H1 (cell line): Measurements from ENCODE around the gene POLR1C. TPM values are rescaled to one million over a fixed set of nuclear protein-coding genes. Genes with fewer than 3 reads are reported as not detected.

ENCODE experiments used
- CTCF ChIA-PET: fragments of 300-600 bp; sonication (Branson Sonifier 250); formaldehyde crosslinking; loops from one replicate; lab custom pipeline; 2021; ENCODE audit not compliant: partially characterized antibody; lab: Charles Lee
- POLR2A ChIA-PET: fragments of 300-600 bp; sonication (Branson Sonifier 250); formaldehyde crosslinking; loops from one replicate; lab custom pipeline; 2021; ENCODE audit warnings: inconsistent platforms; ENCODE audit not compliant: partially characterized antibody; lab: Charles Lee
- DNase-seq, 2 experiments: peaks; one replicate each; pipeline versions ENCODE4 v3.0.0 to v3.0.0-alpha.2; 2010 to 2022; ENCODE audit warnings: low spot score in 2 of 2, low read depth in 1 of 2, mixed read lengths in 1 of 2
- FAIRE-seq: peaks from 2 replicates; lab custom pipeline; 2011; peaks lifted over from hg19 to GRCh38; lab: Jason Lieb, UNC
- H2AFZ ChIP-seq: 2 replicates; pipeline ENCODE4 v1.8.1; 2012; ENCODE audit warnings: low read length, inconsistent platforms
- H2AK5ac ChIP-seq: 2 replicates; pipeline ENCODE4 v1.6.1; 2013; ENCODE audit warnings: low read depth, low read length
- H2BK120ac ChIP-seq: replicated peaks from 2 replicates; pipeline ENCODE3; 2013; ENCODE audit warnings: low read depth, low read length, inconsistent platforms
- H2BK12ac ChIP-seq: 2 replicates; pipeline ENCODE4 v1.6.1; 2013; ENCODE audit warnings: low read depth, low read length
- H2BK15ac ChIP-seq: 2 replicates; pipeline ENCODE4 v1.6.1; 2013; ENCODE audit warnings: low read length
- H2BK20ac ChIP-seq: 2 replicates; pipeline ENCODE4 v1.6.1; 2013; ENCODE audit warnings: low read length
- H2BK5ac ChIP-seq: 2 replicates; pipeline ENCODE4 v1.6.1; 2013; ENCODE audit warnings: low read depth, low read length
- H3K14ac ChIP-seq: 2 replicates; pipeline ENCODE4 v1.6.1; 2013; ENCODE audit warnings: inconsistent platforms; ENCODE audit not compliant: insufficient read length
- H3K18ac ChIP-seq: 2 replicates; pipeline ENCODE4 v1.6.1; 2013; ENCODE audit warnings: low read length; ENCODE audit errors: extremely low read depth
- H3K23ac ChIP-seq: 2 replicates; pipeline ENCODE4 v1.6.1; 2013; ENCODE audit warnings: inconsistent platforms; ENCODE audit not compliant: insufficient read length
- H3K23me2 ChIP-seq: 2 replicates; pipeline ENCODE4 v1.6.1; 2013; ENCODE audit warnings: low read depth, low read length
- H3K27ac ChIP-seq: 2 replicates; pipeline ENCODE4 v1.6.1; 2011; ENCODE audit warnings: low read depth, low read length, inconsistent platforms
- H3K27me3 ChIP-seq, 4 experiments: replicated peaks in 1 of 4; 1 replicate in 1 of 4; 2 replicates in 3 of 4; pipeline versions ENCODE4 v1.6.1 to v1.8.1; 2011 to 2013; ENCODE audit warnings: low read length in 3 of 4, mild to moderate bottlenecking in 3 of 4, inconsistent platforms in 2 of 4, mixed read lengths in 2 of 4, moderate library complexity in 1 of 4; ENCODE audit not compliant: control insufficient read depth in 3 of 4, insufficient read depth in 3 of 4; ENCODE audit errors: extremely low read depth in 1 of 4
- H3K36me3 ChIP-seq, 4 experiments: 2 replicates each; pipeline versions ENCODE4 v1.6.1 to v1.8.1; 2011 to 2013; ENCODE audit warnings: mild to moderate bottlenecking in 4 of 4, low read length in 3 of 4, moderate library complexity in 2 of 4, control low read depth in 1 of 4, inconsistent platforms in 1 of 4; ENCODE audit not compliant: insufficient read depth in 4 of 4, control insufficient read depth in 2 of 4
- H3K4ac ChIP-seq: replicated peaks from 2 replicates; pipeline ENCODE3; 2013; ENCODE audit warnings: low read length, low read depth, mixed read lengths, inconsistent platforms; ENCODE audit not compliant: insufficient read length
- H3K4me1 ChIP-seq, 4 experiments: replicated peaks in 1 of 4; 1 replicate in 1 of 4; 2 replicates in 3 of 4; pipeline versions ENCODE4 v1.6.1 to v1.8.1; 2011 to 2013; ENCODE audit warnings: low read length in 3 of 4, inconsistent platforms in 2 of 4, mixed read lengths in 1 of 4; ENCODE audit not compliant: insufficient read depth in 4 of 4, control insufficient read depth in 3 of 4
- H3K4me2 ChIP-seq, 2 experiments: 2 replicates each; pipeline versions ENCODE4 v1.6.1 to v1.8.1; 2011 to 2013; ENCODE audit warnings: low read depth in 2 of 2, low read length in 2 of 2, control low read depth in 1 of 2, inconsistent platforms in 1 of 2, mild to moderate bottlenecking in 1 of 2; ENCODE audit not compliant: insufficient read depth in 1 of 2
- H3K4me3 ChIP-seq, 4 experiments: fragments of 200-600, 300-600 bp in 1 of 4; sonication (generic), shearing (Covaris generic), sonication (Bioruptor Twin) in 1 of 4; 2 replicates each; pipeline versions ENCODE4 v1.5.1 to v1.8.1; 2011 to 2016; ENCODE audit warnings: low read length in 4 of 4, low read depth in 3 of 4, control low read depth in 2 of 4, inconsistent platforms in 2 of 4, mild to moderate bottlenecking in 2 of 4, mixed read lengths in 1 of 4, moderate library complexity in 1 of 4; ENCODE audit not compliant: insufficient read depth in 2 of 4; ENCODE audit errors: extremely low read depth in 1 of 4
- H3K56ac ChIP-seq: replicated peaks from 2 replicates; pipeline ENCODE3; 2013; ENCODE audit warnings: low read depth, mild to moderate bottlenecking, mixed read lengths, low read length, inconsistent platforms; ENCODE audit not compliant: insufficient read length
- H3K79me1 ChIP-seq: 2 replicates; pipeline ENCODE4 v1.6.1; 2013; ENCODE audit warnings: low read depth, low read length, control low read depth
- H3K79me2 ChIP-seq, 2 experiments: 2 replicates each; pipeline versions ENCODE4 v1.6.1 to v1.8.1; 2012 to 2013; ENCODE audit warnings: low read length in 2 of 2, mild to moderate bottlenecking in 2 of 2, inconsistent platforms in 1 of 2; ENCODE audit not compliant: insufficient read depth in 2 of 2, control insufficient read depth in 1 of 2
- H3K9ac ChIP-seq, 4 experiments: replicated peaks in 1 of 4; 1 replicate in 1 of 4; 2 replicates in 3 of 4; pipeline versions ENCODE4 v1.6.1 to v1.8.1; 2011 to 2013; ENCODE audit warnings: low read depth in 3 of 4, low read length in 3 of 4, control low read depth in 2 of 4, mild to moderate bottlenecking in 2 of 4, moderate library complexity in 2 of 4, inconsistent platforms in 1 of 4; ENCODE audit errors: extremely low read depth in 1 of 4
- H3K9me3 ChIP-seq, 2 experiments: 2 replicates each; pipeline versions ENCODE4 v1.6.1 to v1.8.1; 2012 to 2013; ENCODE audit warnings: mild to moderate bottlenecking in 2 of 2, moderate library complexity in 2 of 2, control low read depth in 1 of 2, inconsistent platforms in 1 of 2, low read depth in 1 of 2, low read length in 1 of 2, mixed read lengths in 1 of 2; ENCODE audit not compliant: insufficient read depth in 2 of 2
- H4K20me1 ChIP-seq, 2 experiments: replicated peaks in 1 of 2; 2 replicates each; pipeline versions ENCODE3 to v1.8.1; 2011 to 2013; ENCODE audit warnings: inconsistent platforms in 2 of 2, low read length in 2 of 2, mild to moderate bottlenecking in 1 of 2; ENCODE audit not compliant: insufficient read depth in 2 of 2, control insufficient read depth in 1 of 2
- H4K5ac ChIP-seq: 2 replicates; pipeline ENCODE4 v1.6.1; 2013; ENCODE audit warnings: low read length, low read depth, mixed read lengths, inconsistent platforms; ENCODE audit not compliant: insufficient read length
- H4K8ac ChIP-seq: 2 replicates; pipeline ENCODE4 v1.8.0; 2013; ENCODE audit warnings: mild to moderate bottlenecking, moderate library complexity, low read length, inconsistent platforms; ENCODE audit not compliant: insufficient read depth; ENCODE audit errors: extremely low read depth
- H4K91ac ChIP-seq: replicated peaks from 2 replicates; pipeline ENCODE3; 2013; ENCODE audit warnings: low read length, mixed read lengths, inconsistent platforms; ENCODE audit not compliant: insufficient read length
- ASH2L ChIP-seq: fragments of 200-600, 300-600 bp; sonication (generic); IDR thresholded peaks from one replicate; pipeline ENCODE4 v1.7.1; 2017; ENCODE audit warnings: low read length
- ATF2 ChIP-seq: IDR thresholded peaks from 2 replicates; pipeline ENCODE4 v1.6.1; 2012; ENCODE audit warnings: low read length, inconsistent platforms
- BACH1 ChIP-seq: IDR thresholded peaks from 2 replicates; pipeline ENCODE4 v1.6.1; 2012; ENCODE audit warnings: low read length, improper control_type of control experiment
- GTF2F1 ChIP-seq: IDR thresholded peaks from 2 replicates; pipeline ENCODE4 v1.6.1; 2012; ENCODE audit warnings: low read depth, low read length, improper control_type of control experiment, borderline replicate concordance
- HDAC6 ChIP-seq: IDR thresholded peaks from one replicate; pipeline ENCODE4 v1.7.1; 2012; ENCODE audit warnings: low read depth, mild to moderate bottlenecking, inconsistent platforms, low read length, moderate library complexity
- TAF1 ChIP-seq: IDR thresholded peaks from 2 replicates; pipeline ENCODE4 v1.6.1; 2011; ENCODE audit warnings: mild to moderate bottlenecking, low read depth, low read length
- WGBS, 2 experiments: shearing (Covaris generic) in 1 of 2; methylation state at CpG; one replicate each; pipeline versions ENCODE4 v1.1.6 to v1.1.7; 2013 to 2015; ENCODE audit warnings: low lambda C conversion rate in 2 of 2, mixed read lengths in 2 of 2, inconsistent platforms in 1 of 2, low coverage in 1 of 2, missing lambda C conversion rate in 1 of 2; ENCODE audit not compliant: insufficient replicate concordance in 2 of 2, insufficient coverage in 1 of 2, insufficient read length in 1 of 2; ENCODE audit errors: extremely low coverage in 1 of 2, missing lambda C conversion rate in 1 of 2; 5-methylcytosine and 5-hydroxymethylcytosine counted together
- polyA plus RNA-seq, 7 experiments: library from polyadenylated mRNA; depleted of rRNA in 3 of 7; stranded (reverse) in 5 of 7; unstranded in 2 of 7; fragments of >200 nt in 5 of 7; fragments of 200-250 nt in 2 of 7; gene quantifications; 1 replicate in 5 of 7; 2 replicates in 1 of 7; 4 replicates in 1 of 7; pipeline versions ENCODE4 v1.2.1 to v1.2.3, GENCODE V29; 2011 to 2013; ENCODE audit warnings: missing spikeins in 2 of 7, mixed read lengths in 2 of 7
- total RNA-seq: library from RNA; stranded (reverse); fragmentation: NEBNext Ultra II Directional; extraction: Animal tissue kit (Norgen Biotek cat#: 25700); gene quantifications from 2 replicates; pipeline ENCODE4 v1.2.1, GENCODE V29; 2021
- TF ChIP-seq, protein P1 (sequence below), 3 experiments: IDR thresholded peaks; 1 replicate in 2 of 3; 2 replicates in 1 of 3; pipeline versions ENCODE4 v1.5.1 to v1.6.1; 2011; ENCODE audit warnings: low read length in 3 of 3, mild to moderate bottlenecking in 3 of 3, inconsistent platforms in 2 of 3, low read depth in 1 of 3, moderate library complexity in 1 of 3; ENCODE audit not compliant: insufficient read depth in 1 of 3; ENCODE audit errors: control extremely low read depth in 1 of 3
- TF ChIP-seq, protein P2 (sequence below): IDR thresholded peaks from 2 replicates; pipeline ENCODE4 v1.6.1; 2012; ENCODE audit warnings: inconsistent platforms

The POLR1C gene
- total and polyA plus RNA-seq, 2 of the 8 experiments (the other 6 are each of a cell fraction or from before 2014, with no cell fraction given) = 42.9 to 49.6 TPM

DNA sequence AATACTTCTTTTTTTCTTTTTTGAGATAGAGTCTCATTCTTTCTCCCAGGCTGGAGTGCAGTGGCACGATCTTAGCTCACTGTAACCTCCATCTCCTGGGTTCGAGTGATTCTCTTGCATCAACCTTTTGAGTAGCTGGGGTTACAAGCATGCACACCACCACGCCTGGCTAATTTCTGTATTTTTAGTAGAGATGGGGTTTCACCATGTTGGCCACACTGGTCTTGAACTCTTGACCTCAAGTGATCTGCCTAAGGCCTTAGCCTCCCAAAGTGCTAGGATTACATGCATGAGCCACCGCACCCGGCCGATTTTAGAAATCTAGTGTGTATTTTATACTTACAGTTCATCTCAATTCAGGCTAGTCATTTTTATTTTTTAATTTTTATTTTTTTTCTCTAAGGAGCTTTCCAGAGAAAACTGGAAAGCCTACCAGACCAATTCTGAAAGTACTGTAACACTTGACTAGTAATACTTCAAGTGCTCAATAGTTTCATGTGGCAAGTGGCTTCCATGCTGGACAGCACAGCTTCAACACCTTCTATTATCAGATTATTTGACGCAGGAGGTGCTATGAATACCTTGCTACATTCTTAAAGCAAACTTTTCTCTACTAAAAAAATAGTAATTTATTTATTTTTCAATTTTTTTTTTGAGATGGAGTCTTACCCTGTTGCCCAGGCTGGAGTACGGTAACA, 25.0 kb downstream of the POLR1C start:
- ChIA-PET CTCF (interaction anchor here (0.7 kb wide), 1 partner anchor 171 kb away, joined by 4 read pairs; no protein-coding TSS in a partner anchor), POLR2A (interaction anchor here (1.7 kb wide), 1 partner anchor 9 kb away, joined by 12 read pairs; no protein-coding TSS in a partner anchor)
- Histone ChIP-seq H2BK12ac (no peak overlapping the region), H3K27me3 (no peaks in the 10 kb centered on the region; a peak in 1 of 7 replicates), H4K8ac (no peak overlapping the region), H3K79me2 (no peaks in the 10 kb centered on the region), H4K5ac (no peak overlapping the region), H4K91ac (no peak overlapping the region), H2BK15ac (no peak overlapping the region), H3K27ac (no peak overlapping the region), H3K14ac (no peak overlapping the region), H2AK5ac (no peak overlapping the region), H3K4me2 (no peak overlapping the region), H2BK20ac (no peak overlapping the region), H3K4ac (no peak overlapping the region), H3K9ac (no peak overlapping the region), H3K4me1 (no peaks in the 10 kb centered on the region), H3K36me3 (peaks cover 15 to 76% (median 50%) of the 10 kb centered on the region in 4 experiments), H3K79me1 (no peaks in the 10 kb centered on the region), H3K9me3 (no peaks in the 10 kb centered on the region), H3K18ac (no peak overlapping the region), H3K56ac (no peak overlapping the region), H3K23ac (no peak overlapping the region), H4K20me1 (peaks cover 0 to 5% of the 10 kb centered on the region in 2 experiments), H2BK120ac (no peak overlapping the region), H2BK5ac (no peak overlapping the region), H3K23me2 (no peaks in the 10 kb centered on the region), H2AFZ (no peak overlapping the region), H3K4me3 (no peak overlapping the region)
- FAIRE-seq = no peak
- no peak for DNase-seq
- 91% methylated on average over 8 of the region's 8 CpGs; no CpG with 5 or more reads in 1 of the 2 experiments for WGBS, 2 experiments
- TF ChIP-seq ATF2 = no peak
- TF ChIP-seq GTF2F1 = no peak
- no peak for TF ChIP-seq HDAC6
- TF ChIP-seq, protein P1, sequence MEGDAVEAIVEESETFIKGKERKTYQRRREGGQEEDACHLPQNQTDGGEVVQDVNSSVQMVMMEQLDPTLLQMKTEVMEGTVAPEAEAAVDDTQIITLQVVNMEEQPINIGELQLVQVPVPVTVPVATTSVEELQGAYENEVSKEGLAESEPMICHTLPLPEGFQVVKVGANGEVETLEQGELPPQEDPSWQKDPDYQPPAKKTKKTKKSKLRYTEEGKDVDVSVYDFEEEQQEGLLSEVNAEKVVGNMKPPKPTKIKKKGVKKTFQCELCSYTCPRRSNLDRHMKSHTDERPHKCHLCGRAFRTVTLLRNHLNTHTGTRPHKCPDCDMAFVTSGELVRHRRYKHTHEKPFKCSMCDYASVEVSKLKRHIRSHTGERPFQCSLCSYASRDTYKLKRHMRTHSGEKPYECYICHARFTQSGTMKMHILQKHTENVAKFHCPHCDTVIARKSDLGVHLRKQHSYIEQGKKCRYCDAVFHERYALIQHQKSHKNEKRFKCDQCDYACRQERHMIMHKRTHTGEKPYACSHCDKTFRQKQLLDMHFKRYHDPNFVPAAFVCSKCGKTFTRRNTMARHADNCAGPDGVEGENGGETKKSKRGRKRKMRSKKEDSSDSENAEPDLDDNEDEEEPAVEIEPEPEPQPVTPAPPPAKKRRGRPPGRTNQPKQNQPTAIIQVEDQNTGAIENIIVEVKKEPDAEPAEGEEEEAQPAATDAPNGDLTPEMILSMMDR (IDR thresholded peaks at IDR 0.05; ENCODE audit: control extremely low read depth in 1 of 3, insufficient read depth in 1 of 3, low read depth in 1 of 3, low read length in 3 of 3) = no peak
- TF ChIP-seq BACH1 = no peak
- TF ChIP-seq, protein P2, sequence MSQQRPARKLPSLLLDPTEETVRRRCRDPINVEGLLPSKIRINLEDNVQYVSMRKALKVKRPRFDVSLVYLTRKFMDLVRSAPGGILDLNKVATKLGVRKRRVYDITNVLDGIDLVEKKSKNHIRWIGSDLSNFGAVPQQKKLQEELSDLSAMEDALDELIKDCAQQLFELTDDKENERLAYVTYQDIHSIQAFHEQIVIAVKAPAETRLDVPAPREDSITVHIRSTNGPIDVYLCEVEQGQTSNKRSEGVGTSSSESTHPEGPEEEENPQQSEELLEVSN = no peak
- TF ChIP-seq ASH2L = no peak
- TF ChIP-seq TAF1 = no peak
